Panc1 (cell line): ENCODE results near the gene EGFLAM.

Experiments used
- POLR2AphosphoS5 ChIP-seq: IDR thresholded peaks from 2 replicates; pipeline ENCODE4 v1.6.1; 2012; ENCODE audit warnings: mild to moderate bottlenecking, low read depth, low read length, moderate library complexity
- SIN3A ChIP-seq: IDR thresholded peaks from 2 replicates; pipeline ENCODE4 v1.6.1; 2012; ENCODE audit warnings: low read depth, mild to moderate bottlenecking, low read length, moderate library complexity, borderline replicate concordance; ENCODE audit not compliant: insufficient read depth
- TCF7L2 ChIP-seq: IDR thresholded peaks from 2 replicates; pipeline ENCODE4 v1.6.1; 2011; ENCODE audit warnings: mild to moderate bottlenecking, low read depth, low read length, inconsistent platforms
- TF ChIP-seq, protein P1 (sequence below): fragments of 450-650 bp; IDR thresholded peaks from 2 replicates; pipeline ENCODE4 v1.5.1; 2017; ENCODE audit warnings: mild to moderate bottlenecking
- TF ChIP-seq, protein P2 (sequence below), 2 experiments: IDR thresholded peaks; 2 replicates each; pipeline ENCODE4 v1.6.1; 2011 to 2012; ENCODE audit warnings: low read depth in 2 of 2, control low read depth in 1 of 2, low read length in 1 of 2, mild to moderate bottlenecking in 1 of 2, moderate library complexity in 1 of 2; ENCODE audit not compliant: insufficient read depth in 1 of 2

DNA sequence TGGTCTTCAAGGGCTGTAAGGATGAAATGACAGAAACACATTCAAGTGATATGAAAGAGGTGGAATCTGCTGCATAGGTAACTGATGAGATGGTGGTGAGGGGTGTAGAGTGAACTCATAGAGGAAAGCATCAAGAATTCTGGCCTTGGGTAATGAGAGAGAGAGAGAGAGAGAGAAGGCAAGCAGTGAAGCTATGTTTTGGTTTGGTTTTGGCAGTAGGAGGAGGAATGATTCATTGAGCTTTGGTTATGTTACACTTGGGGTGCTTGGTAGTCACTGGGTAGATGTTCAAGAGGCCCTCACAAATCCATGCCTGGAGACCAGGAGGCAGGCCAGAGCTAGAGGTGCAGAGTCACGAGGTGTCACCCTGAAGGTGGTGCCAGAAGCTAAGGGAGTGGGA lies 89.5 kb downstream of the EGFLAM start:
- no peak for TF ChIP-seq SIN3A
- TF ChIP-seq, protein P1, sequence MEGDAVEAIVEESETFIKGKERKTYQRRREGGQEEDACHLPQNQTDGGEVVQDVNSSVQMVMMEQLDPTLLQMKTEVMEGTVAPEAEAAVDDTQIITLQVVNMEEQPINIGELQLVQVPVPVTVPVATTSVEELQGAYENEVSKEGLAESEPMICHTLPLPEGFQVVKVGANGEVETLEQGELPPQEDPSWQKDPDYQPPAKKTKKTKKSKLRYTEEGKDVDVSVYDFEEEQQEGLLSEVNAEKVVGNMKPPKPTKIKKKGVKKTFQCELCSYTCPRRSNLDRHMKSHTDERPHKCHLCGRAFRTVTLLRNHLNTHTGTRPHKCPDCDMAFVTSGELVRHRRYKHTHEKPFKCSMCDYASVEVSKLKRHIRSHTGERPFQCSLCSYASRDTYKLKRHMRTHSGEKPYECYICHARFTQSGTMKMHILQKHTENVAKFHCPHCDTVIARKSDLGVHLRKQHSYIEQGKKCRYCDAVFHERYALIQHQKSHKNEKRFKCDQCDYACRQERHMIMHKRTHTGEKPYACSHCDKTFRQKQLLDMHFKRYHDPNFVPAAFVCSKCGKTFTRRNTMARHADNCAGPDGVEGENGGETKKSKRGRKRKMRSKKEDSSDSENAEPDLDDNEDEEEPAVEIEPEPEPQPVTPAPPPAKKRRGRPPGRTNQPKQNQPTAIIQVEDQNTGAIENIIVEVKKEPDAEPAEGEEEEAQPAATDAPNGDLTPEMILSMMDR = no peak
- TF ChIP-seq POLR2AphosphoS5 = no peak
- TF ChIP-seq TCF7L2 = no peak
- TF ChIP-seq, protein P2, sequence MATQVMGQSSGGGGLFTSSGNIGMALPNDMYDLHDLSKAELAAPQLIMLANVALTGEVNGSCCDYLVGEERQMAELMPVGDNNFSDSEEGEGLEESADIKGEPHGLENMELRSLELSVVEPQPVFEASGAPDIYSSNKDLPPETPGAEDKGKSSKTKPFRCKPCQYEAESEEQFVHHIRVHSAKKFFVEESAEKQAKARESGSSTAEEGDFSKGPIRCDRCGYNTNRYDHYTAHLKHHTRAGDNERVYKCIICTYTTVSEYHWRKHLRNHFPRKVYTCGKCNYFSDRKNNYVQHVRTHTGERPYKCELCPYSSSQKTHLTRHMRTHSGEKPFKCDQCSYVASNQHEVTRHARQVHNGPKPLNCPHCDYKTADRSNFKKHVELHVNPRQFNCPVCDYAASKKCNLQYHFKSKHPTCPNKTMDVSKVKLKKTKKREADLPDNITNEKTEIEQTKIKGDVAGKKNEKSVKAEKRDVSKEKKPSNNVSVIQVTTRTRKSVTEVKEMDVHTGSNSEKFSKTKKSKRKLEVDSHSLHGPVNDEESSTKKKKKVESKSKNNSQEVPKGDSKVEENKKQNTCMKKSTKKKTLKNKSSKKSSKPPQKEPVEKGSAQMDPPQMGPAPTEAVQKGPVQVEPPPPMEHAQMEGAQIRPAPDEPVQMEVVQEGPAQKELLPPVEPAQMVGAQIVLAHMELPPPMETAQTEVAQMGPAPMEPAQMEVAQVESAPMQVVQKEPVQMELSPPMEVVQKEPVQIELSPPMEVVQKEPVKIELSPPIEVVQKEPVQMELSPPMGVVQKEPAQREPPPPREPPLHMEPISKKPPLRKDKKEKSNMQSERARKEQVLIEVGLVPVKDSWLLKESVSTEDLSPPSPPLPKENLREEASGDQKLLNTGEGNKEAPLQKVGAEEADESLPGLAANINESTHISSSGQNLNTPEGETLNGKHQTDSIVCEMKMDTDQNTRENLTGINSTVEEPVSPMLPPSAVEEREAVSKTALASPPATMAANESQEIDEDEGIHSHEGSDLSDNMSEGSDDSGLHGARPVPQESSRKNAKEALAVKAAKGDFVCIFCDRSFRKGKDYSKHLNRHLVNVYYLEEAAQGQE (IDR thresholded peaks at IDR 0.05; ENCODE audit: insufficient read depth in 1 of 2, low read depth in 2 of 2, low read length in 1 of 2) = no peak
